Bronchial epithelial cell (primary cell): Measurements from ENCODE around the gene ASGR1. TPM values are rescaled to one million over a fixed set of nuclear protein-coding genes. Genes with fewer than 3 reads are reported as not detected.
"Not testable (repeated sequence)": the region's sequence is repeated elsewhere in the genome, so short reads cannot be mapped to it uniquely, and the experiment has no call there.

Experiments
- DNase-seq: peaks from one replicate; pipeline ENCODE4 v3.0.0-alpha.2; 2010; ENCODE audit warnings: low read depth
- FAIRE-seq: peaks from 2 replicates; lab custom pipeline; 2011; peaks lifted over from hg19 to GRCh38; lab: Jason Lieb, UNC
- H3K27me3 ChIP-seq: 2 replicates; pipeline ENCODE4 v1.5.1; 2011; ENCODE audit warnings: low read length; ENCODE audit not compliant: control insufficient read depth, insufficient read depth
- H3K36me3 ChIP-seq: 2 replicates; pipeline ENCODE4 v1.5.1; 2011; ENCODE audit warnings: low read length; ENCODE audit not compliant: control insufficient read depth, insufficient read depth
- H3K4me3 ChIP-seq: 2 replicates; pipeline ENCODE4 v1.5.1; 2011; ENCODE audit warnings: mild to moderate bottlenecking, low read depth, low read length, control low read depth
- CTCF ChIP-seq: IDR thresholded peaks from 2 replicates; pipeline ENCODE4 v1.5.1; 2011; ENCODE audit warnings: mild to moderate bottlenecking, moderate library complexity, low read length, control low read depth, inconsistent platforms; ENCODE audit not compliant: insufficient read depth, severe bottlenecking
- total RNA-seq: library from RNA; depleted of rRNA; stranded (reverse); fragments of >200 nt; gene quantifications from 2 replicates; pipeline ENCODE4 v1.2.1, GENCODE V29; 2014

ASGR1 gene
- total RNA-seq, 1 donor from 2014 or later: under 0.01 TPM

GRCh38 chr17:7166873-7167272, 12.3 kb downstream of the ASGR1 start:
- Histone ChIP-seq H3K4me3 (no peak overlapping the region), H3K27me3 (no peaks in the 10 kb centered on the region), H3K36me3 (no peaks in the 10 kb centered on the region)
- no peak for TF ChIP-seq CTCF
- no peak for DNase-seq
- FAIRE-seq: no peak

GRCh38 chr17:7159571-7159970, 19.6 kb downstream of the ASGR1 start:
- not testable (repeated sequence) for FAIRE-seq

GRCh38 chr17:7158424-7158823, 20.7 kb downstream of the ASGR1 start:
- not testable (repeated sequence) for H3K36me3 ChIP-seq, H3K4me3 ChIP-seq, FAIRE-seq, H3K27me3 ChIP-seq, DNase-seq

More at GRCh38 chr17:7159571-7159970, 19.6 kb downstream of the ASGR1 start:
- not testable (repeated sequence) for H3K36me3 ChIP-seq, DNase-seq, H3K27me3 ChIP-seq, H3K4me3 ChIP-seq

GRCh38 chr17:7156342-7156940, 22.7 kb downstream of the ASGR1 start:
- no peak for TF ChIP-seq CTCF
- no peaks in the 10 kb centered on the region for H3K27me3 ChIP-seq
- no peak for DNase-seq
- no peak for FAIRE-seq
- H3K4me3 ChIP-seq: no peak overlapping the region
- H3K36me3 ChIP-seq: no peaks in the 10 kb centered on the region

- FAIRE-seq (peak; percentile 36), DNase-seq (peak; percentile 56)
- no peaks in the 10 kb centered on the region for H3K36me3 ChIP-seq
- peak; percentile 13 for TF ChIP-seq CTCF
- no peaks in the 10 kb centered on the region for H3K27me3 ChIP-seq
- no peak overlapping the region for H3K4me3 ChIP-seq
Observed at GRCh38 chr17:7147772-7148171, 31.4 kb downstream of the ASGR1 start.

- no peak overlapping the region for H3K4me3 ChIP-seq
- no peak for TF ChIP-seq CTCF
- H3K36me3 ChIP-seq: no peaks in the 10 kb centered on the region
- no peak for FAIRE-seq
- DNase-seq: no peak
- H3K27me3 ChIP-seq: no peaks in the 10 kb centered on the region
Observed at GRCh38 chr17:7146115-7146514, 33.1 kb downstream of the ASGR1 start.

- H3K27me3 ChIP-seq: no peaks in the 10 kb centered on the region
- FAIRE-seq: no peak
- no peak overlapping the region for H3K4me3 ChIP-seq
- no peaks in the 10 kb centered on the region for H3K36me3 ChIP-seq
- DNase-seq: no peak
- TF ChIP-seq CTCF: no peak
Observed at GRCh38 chr17:7144213-7144612, 35.0 kb downstream of the ASGR1 start.
